Stomach (tissue), 4 donors: ENCODE results near the gene C9orf43.
"Not testable (repeated sequence)": the region's sequence is repeated elsewhere in the genome, so short reads cannot be mapped to it uniquely, and the experiment has no call there.

Source experiments
- CTCF ChIP-seq, 7 experiments: fragments of 450-650 bp in 4 of 7; fragments of 200-600 bp in 3 of 7; sonication (generic) in 3 of 7; IDR thresholded peaks; one replicate each; pipeline ENCODE4 v1.5.1; 2016 to 2019; ENCODE audit warnings: antibody characterized with exemption in 7 of 7, control low read depth in 2 of 7, mild to moderate bottlenecking in 1 of 7
- EP300 ChIP-seq: sonication (generic); formaldehyde crosslinking; IDR thresholded peaks from one replicate; pipeline ENCODE4 v1.6.1; 2017; ENCODE audit warnings: antibody characterized with exemption
- POLR2A ChIP-seq, 4 donors: fragments of 450-650 bp; IDR thresholded peaks; one replicate each; pipeline ENCODE4 v1.6.1; 2016; ENCODE audit warnings: antibody characterized with exemption in 4 of 4, control low read depth in 2 of 4, mild to moderate bottlenecking in 1 of 4, moderate library complexity in 1 of 4
- POLR2AphosphoS5 ChIP-seq, 3 donors: sonication (generic); formaldehyde crosslinking; IDR thresholded peaks; one replicate each; pipeline ENCODE4 v1.6.1; 2016; ENCODE audit warnings: antibody characterized with exemption in 3 of 3

GRCh38 chr9:113381441-113381840 is 29.1 kb upstream of the C9orf43 start:
- not testable (repeated sequence) for TF ChIP-seq CTCF (IDR thresholded peaks at IDR 0.05); EP300; POLR2A (IDR thresholded peaks at IDR 0.05); POLR2AphosphoS5 (IDR thresholded peaks at IDR 0.05)
